Subcutaneous adipose tissue (tissue), 4 donors: ENCODE measurements around the gene LTC4S. TPM values are rescaled to one million over a fixed set of nuclear protein-coding genes. Genes with fewer than 3 reads are reported as not detected.

Experiments used
- CTCF ChIP-seq: fragments of 450-650 bp; IDR thresholded peaks from one replicate; pipeline ENCODE4 v1.5.1; 2016; ENCODE audit warnings: low read depth, mild to moderate bottlenecking, control low read depth, antibody characterized with exemption, moderate library complexity
- total RNA-seq, 4 donors: library from RNA; depleted of rRNA; stranded (reverse); fragments of >200 nt; gene quantifications; one replicate each; pipeline ENCODE4 v1.1.0, GENCODE V29; 2016

The LTC4S gene
- total RNA-seq, 4 donors from 2014 or later: 2.7 to 8.8 (median 7.0) TPM; not detected in 1

DNA sequence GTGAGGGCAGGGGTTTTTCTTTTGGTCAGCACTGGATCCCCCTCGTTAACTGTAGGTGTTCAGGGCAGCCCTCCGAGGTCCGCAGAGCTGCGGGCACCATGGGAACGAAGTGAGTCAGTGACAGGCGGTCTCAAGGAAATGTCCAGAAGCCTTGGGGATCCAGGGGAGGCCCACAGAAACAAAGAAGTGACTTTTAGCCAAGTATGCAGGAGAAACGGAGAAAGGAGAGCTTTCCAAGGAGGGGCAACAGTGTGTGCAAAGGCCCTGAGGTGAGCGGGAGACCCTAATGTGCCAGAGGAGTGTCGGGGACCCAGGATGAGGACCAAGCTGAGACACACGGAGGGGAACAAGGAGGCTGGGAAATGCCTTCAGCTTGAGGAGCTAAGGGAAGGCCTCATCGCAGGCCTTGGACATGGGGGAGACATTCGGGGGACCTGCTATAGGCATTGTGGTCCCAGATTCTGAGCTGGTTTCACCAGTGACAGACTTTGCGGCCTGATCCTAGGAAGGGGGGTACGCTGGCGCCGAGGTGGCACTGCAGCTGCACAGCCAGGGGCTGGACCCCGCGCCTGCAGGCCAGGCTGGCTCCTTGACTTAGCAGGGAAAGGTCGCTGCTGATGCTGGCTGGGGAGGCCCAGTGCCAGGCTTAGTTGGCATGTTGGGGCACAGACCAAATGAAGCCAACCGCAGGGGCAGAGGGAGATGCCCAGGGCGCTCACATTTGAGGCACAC lies 3.3 kb downstream of the LTC4S start:
- TF ChIP-seq CTCF: no peak

GRCh38 chr5:179797741-179798140 lies 4.0 kb downstream of the LTC4S start:
- TF ChIP-seq CTCF: no peak

GRCh38 chr5:179798144-179798770 lies 4.5 kb downstream of the LTC4S start:
- no peak for TF ChIP-seq CTCF

- TF ChIP-seq CTCF: no peak
These were observed 5.2 kb downstream of the LTC4S start for GRCh38 chr5:179798771-179799643.

- TF ChIP-seq CTCF: no peak
These were observed 5.8 kb downstream of the LTC4S start for GRCh38 chr5:179799644-179799973.

GRCh38 chr5:179800071-179800695 lies 6.4 kb downstream of the LTC4S start:
- no peak for TF ChIP-seq CTCF
